ENCODE data around the gene MATN1.

The MATN1 gene

DNA sequence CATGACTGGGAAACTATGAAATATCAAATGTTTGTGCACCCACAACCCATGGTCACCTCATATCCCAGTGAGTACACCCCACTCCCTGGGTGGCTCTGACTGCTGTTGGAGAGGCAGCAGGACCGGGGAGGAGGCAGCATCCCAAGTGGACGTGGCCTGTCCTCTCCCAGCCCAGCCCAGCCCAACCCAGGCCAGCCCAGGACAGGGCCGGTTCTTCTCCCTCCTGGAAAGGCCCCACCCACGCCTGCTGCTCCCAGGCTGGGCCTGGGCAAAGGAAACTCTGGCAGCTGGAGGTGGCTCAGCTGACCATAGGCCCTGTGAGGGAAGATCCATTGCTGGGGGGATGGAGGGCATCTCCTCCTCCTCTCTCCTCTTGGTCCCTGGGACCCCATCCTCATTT lies 19.1 kb downstream of the MATN1 start:
- TF ChIP-seq, protein P1, sequence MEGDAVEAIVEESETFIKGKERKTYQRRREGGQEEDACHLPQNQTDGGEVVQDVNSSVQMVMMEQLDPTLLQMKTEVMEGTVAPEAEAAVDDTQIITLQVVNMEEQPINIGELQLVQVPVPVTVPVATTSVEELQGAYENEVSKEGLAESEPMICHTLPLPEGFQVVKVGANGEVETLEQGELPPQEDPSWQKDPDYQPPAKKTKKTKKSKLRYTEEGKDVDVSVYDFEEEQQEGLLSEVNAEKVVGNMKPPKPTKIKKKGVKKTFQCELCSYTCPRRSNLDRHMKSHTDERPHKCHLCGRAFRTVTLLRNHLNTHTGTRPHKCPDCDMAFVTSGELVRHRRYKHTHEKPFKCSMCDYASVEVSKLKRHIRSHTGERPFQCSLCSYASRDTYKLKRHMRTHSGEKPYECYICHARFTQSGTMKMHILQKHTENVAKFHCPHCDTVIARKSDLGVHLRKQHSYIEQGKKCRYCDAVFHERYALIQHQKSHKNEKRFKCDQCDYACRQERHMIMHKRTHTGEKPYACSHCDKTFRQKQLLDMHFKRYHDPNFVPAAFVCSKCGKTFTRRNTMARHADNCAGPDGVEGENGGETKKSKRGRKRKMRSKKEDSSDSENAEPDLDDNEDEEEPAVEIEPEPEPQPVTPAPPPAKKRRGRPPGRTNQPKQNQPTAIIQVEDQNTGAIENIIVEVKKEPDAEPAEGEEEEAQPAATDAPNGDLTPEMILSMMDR (IDR thresholded peaks at IDR 0.05), result no peak
- no peak for TF ChIP-seq ZFX (IDR thresholded peaks at IDR 0.05; ENCODE audit: borderline replicate concordance)
- H3K27ac ChIP-seq, result no peak overlapping the region

GRCh38 chr1:30702823-30703222 lies 20.6 kb downstream of the MATN1 start:
- H3K27ac ChIP-seq, result no peak overlapping the region
- TF ChIP-seq, protein P1 (IDR thresholded peaks at IDR 0.05), result no peak
- TF ChIP-seq ZFX (IDR thresholded peaks at IDR 0.05; ENCODE audit: borderline replicate concordance), result no peak

- H3K27ac ChIP-seq, result no peak overlapping the region
- no peak for TF ChIP-seq ZFX (IDR thresholded peaks at IDR 0.05; ENCODE audit: borderline replicate concordance)
- TF ChIP-seq, protein P1 (IDR thresholded peaks at IDR 0.05), result no peak
These were observed 22.1 kb downstream of the MATN1 start for GRCh38 chr1:30701258-30701633.

DNA sequence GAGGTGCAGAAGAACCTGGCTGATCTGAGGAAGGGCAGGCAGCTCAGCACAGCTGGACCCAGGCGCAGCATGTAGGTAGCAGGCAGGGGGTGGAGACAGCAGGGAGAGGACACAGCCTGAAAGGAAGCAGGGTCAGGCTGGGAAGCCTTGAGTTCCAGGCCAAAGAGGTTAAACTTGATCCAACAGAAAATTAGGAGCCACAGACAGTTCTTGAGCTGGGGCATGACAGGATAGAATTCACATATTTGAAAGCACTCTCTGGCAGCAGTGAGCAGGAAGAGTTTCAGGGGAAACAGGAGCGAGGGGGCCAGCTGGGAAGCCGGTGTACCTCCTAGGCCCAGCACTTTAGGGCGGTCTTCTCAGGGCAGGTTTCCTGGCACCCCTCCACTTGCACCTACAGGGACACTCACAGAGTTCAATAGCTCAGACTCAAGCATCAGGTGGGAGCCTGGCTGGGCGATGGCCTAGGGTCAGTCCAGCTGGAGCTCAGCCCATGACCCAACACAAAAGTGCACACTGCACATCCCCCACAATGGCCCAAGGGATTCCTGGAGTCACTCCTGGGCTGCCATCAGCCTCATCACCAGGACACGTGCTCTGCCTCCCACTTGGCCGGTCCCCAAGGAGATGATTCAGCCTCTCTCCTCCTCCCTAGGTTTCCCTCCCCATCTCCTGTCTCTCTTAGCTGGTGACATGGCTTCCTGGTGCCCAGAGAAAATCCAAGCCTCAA lies 22.7 kb downstream of the MATN1 start:
- no peak for TF ChIP-seq ZFX (IDR thresholded peaks at IDR 0.05; ENCODE audit: borderline replicate concordance)
- TF ChIP-seq, protein P1 (IDR thresholded peaks at IDR 0.05), result no peak
- no peak overlapping the region for H3K27ac ChIP-seq

DNA sequence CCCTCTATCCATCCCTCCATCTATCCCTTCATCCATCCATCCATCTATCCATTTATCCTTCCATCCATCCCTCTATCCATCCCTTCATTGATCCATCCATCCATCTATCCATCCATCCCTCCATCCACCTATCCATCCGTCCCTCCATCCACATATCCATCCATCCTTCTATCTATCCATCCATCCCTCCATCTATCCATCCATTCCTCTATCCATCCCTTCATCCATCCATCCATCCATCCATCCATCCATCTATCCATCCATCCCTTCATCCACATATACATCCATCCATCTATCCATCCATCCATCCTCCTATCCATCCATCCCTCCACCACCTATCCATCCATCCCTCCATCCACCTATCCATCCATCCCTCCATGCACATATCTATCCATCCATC lies 23.6 kb downstream of the MATN1 start:
- TF ChIP-seq, protein P1 (IDR thresholded peaks at IDR 0.05), result no peak
- TF ChIP-seq ZFX (IDR thresholded peaks at IDR 0.05; ENCODE audit: borderline replicate concordance), result no peak
- H3K27ac ChIP-seq, result no peak overlapping the region

GRCh38 chr1:30698401-30698981 lies 24.9 kb downstream of the MATN1 start:
- TF ChIP-seq ZFX (IDR thresholded peaks at IDR 0.05; ENCODE audit: borderline replicate concordance), result no peak
- TF ChIP-seq, protein P1 (IDR thresholded peaks at IDR 0.05), result no peak
- H3K27ac ChIP-seq, result no peak overlapping the region

All from 22Rv1 (cell line).